SU-DHL-6 (cell line): ENCODE results near the gene CAPN5.

Experiments used
- H2AFZ ChIP-seq: fragments of 200-600 bp; sonication (generic); 2 replicates; pipeline ENCODE4 v1.6.1; 2014; ENCODE audit warnings: low read depth, mild to moderate bottlenecking, moderate library complexity, mixed read lengths, antibody characterized with exemption, low read length; ENCODE audit not compliant: severe bottlenecking
- H3F3A ChIP-seq: fragments of 200-600 bp; shearing (Covaris generic); 2 replicates; pipeline ENCODE4 v1.6.0; 2016; ENCODE audit warnings: antibody characterized with exemption, mild to moderate bottlenecking; ENCODE audit not compliant: insufficient read depth
- H3K27ac ChIP-seq: fragments of 200-600 bp; sonication (generic); 2 replicates; pipeline ENCODE4 v1.5.1; 2016; ENCODE audit warnings: low read depth, mild to moderate bottlenecking, low read length, moderate library complexity, mixed read lengths
- H3K27me3 ChIP-seq: fragments of 200-600 bp; sonication (generic), shearing (Covaris generic); 2 replicates; pipeline ENCODE4 v1.6.0; 2014; ENCODE audit warnings: mild to moderate bottlenecking, low read length
- H3K36me3 ChIP-seq: fragments of 200-600 bp; sonication (generic); 2 replicates; pipeline ENCODE4 v1.6.1; 2014; ENCODE audit warnings: mild to moderate bottlenecking, low read length, mixed read lengths
- H3K4me2 ChIP-seq: fragments of 300-600, 200-600 bp; shearing (Covaris generic), sonication (generic); 2 replicates; pipeline ENCODE4 v1.6.0; 2014; ENCODE audit warnings: low read length, low read depth, mild to moderate bottlenecking; ENCODE audit not compliant: poor library complexity, severe bottlenecking
- H3K4me3 ChIP-seq: fragments of 200-600 bp; sonication (generic); 2 replicates; pipeline ENCODE4 v1.5.1; 2014; ENCODE audit warnings: antibody characterized with exemption, low read length, mild to moderate bottlenecking, mixed read lengths; ENCODE audit not compliant: insufficient read depth, poor library complexity, severe bottlenecking
- H3K79me2 ChIP-seq: fragments of 200-600 bp; sonication (generic); 2 replicates; pipeline ENCODE4 v1.6.1; 2014; ENCODE audit warnings: mild to moderate bottlenecking, low read length, moderate library complexity; ENCODE audit not compliant: insufficient read depth
- H3K9ac ChIP-seq: fragments of 200-600 bp; sonication (generic); 2 replicates; pipeline ENCODE4 v1.7.0; 2014; ENCODE audit warnings: mild to moderate bottlenecking, low read length
- H3K9me2 ChIP-seq: fragments of 200-600 bp; sonication (generic); replicated peaks from 2 replicates; pipeline ENCODE4 v1.6.1; 2014; ENCODE audit warnings: low read length; ENCODE audit not compliant: insufficient read depth
- H3K9me3 ChIP-seq: fragments of 200-600 bp; sonication (generic); 2 replicates; pipeline ENCODE4 v1.6.1; 2014; ENCODE audit warnings: low read length, mixed read lengths; ENCODE audit not compliant: insufficient read depth
- H4K20me1 ChIP-seq: fragments of 200-600 bp; sonication (generic); 2 replicates; pipeline ENCODE4 v1.6.1; 2014; ENCODE audit warnings: low read depth, mild to moderate bottlenecking, antibody characterized with exemption, low read length, moderate library complexity, mixed read lengths
- CTCF ChIP-seq: fragments of 200-600 bp; sonication (generic); IDR thresholded peaks from one replicate; pipeline ENCODE4 v1.5.1; 2017; ENCODE audit warnings: antibody characterized with exemption, mild to moderate bottlenecking, low read length, moderate library complexity; ENCODE audit not compliant: insufficient read depth, poor library complexity, severe bottlenecking
- EZH2phosphoT487 ChIP-seq: fragments of 200-600 bp; sonication (generic), shearing (Covaris generic); conservative IDR thresholded peaks from 2 replicates; pipeline ENCODE4 v1.6.1; 2018; ENCODE audit warnings: mild to moderate bottlenecking, antibody characterized with exemption, low read length, moderate library complexity, mixed read lengths

CAPN5 gene

GRCh38 chr11:77146261-77147035 is 79.7 kb downstream of the CAPN5 start:
- no peaks in the 10 kb centered on the region for H3K79me2 ChIP-seq
- no peaks in the 10 kb centered on the region for H3K36me3 ChIP-seq
- no peaks in the 10 kb centered on the region for H3K27me3 ChIP-seq
- H4K20me1 ChIP-seq: no peaks in the 10 kb centered on the region
- H3K27ac ChIP-seq: no peak overlapping the region
- no peaks in the 10 kb centered on the region for H3K9me3 ChIP-seq
- H3K4me2 ChIP-seq: no peak overlapping the region
- no peak overlapping the region for H2AFZ ChIP-seq
- no peak overlapping the region for H3K9ac ChIP-seq
- no peak overlapping the region for H3K4me3 ChIP-seq
- TF ChIP-seq CTCF: no peak
- TF ChIP-seq EZH2phosphoT487: no peak
- no peaks in the 10 kb centered on the region for H3K9me2 ChIP-seq
- no peaks in the 10 kb centered on the region for H3F3A ChIP-seq

GRCh38 chr11:77147036-77147315 is 80.2 kb downstream of the CAPN5 start:
- Histone ChIP-seq H3K79me2 (no peaks in the 10 kb centered on the region), H3K27ac (no peak overlapping the region), H3K27me3 (no peaks in the 10 kb centered on the region), H3K9me2 (no peaks in the 10 kb centered on the region), H2AFZ (no peak overlapping the region), H3K9ac (no peak overlapping the region), H3K4me2 (no peak overlapping the region), H3K36me3 (no peaks in the 10 kb centered on the region), H3K9me3 (no peaks in the 10 kb centered on the region), H3F3A (no peaks in the 10 kb centered on the region), H4K20me1 (no peaks in the 10 kb centered on the region), H3K4me3 (no peak overlapping the region)
- no peak for TF ChIP-seq EZH2phosphoT487
- TF ChIP-seq CTCF: no peak

GRCh38 chr11:77147668-77148321 is 81.0 kb downstream of the CAPN5 start:
- H3K27me3 ChIP-seq: no peaks in the 10 kb centered on the region
- H4K20me1 ChIP-seq: no peaks in the 10 kb centered on the region
- no peaks in the 10 kb centered on the region for H3K36me3 ChIP-seq
- peak overlapping the region; percentile 13 for H3K4me2 ChIP-seq
- no peak overlapping the region for H3K4me3 ChIP-seq
- H3K79me2 ChIP-seq: no peaks in the 10 kb centered on the region
- no peak overlapping the region for H2AFZ ChIP-seq
- TF ChIP-seq CTCF (no peak), EZH2phosphoT487 (no peak)
- H3K9me2 ChIP-seq: no peaks in the 10 kb centered on the region
- H3F3A ChIP-seq: no peaks in the 10 kb centered on the region
- H3K27ac ChIP-seq: no peak overlapping the region
- no peak overlapping the region for H3K9ac ChIP-seq
- H3K9me3 ChIP-seq: no peaks in the 10 kb centered on the region
